Measurements from ENCODE around the gene BACE1-AS.

- TF ChIP-seq CTCF (IDR thresholded peaks at IDR 0.05) (no peak), POLR2A (IDR thresholded peaks at IDR 0.05) (no peak)
These were observed 44.3 kb downstream of the BACE1-AS start for GRCh38 chr11:117335399-117335798.
